ENCODE data around the gene NNT. TPM values are rescaled to one million over a fixed set of nuclear protein-coding genes. Genes with fewer than 3 reads are reported as not detected.
A peak's percentile ranks its signal among the peaks of the same experiment; 100 is the strongest.

NNT gene
- total and polyA plus RNA-seq, 9 of the 15 experiments (the other 6 are each of a cell fraction or from before 2014, with no cell fraction given) = 21.9 to 68.6 (median 42.2) TPM

DNA sequence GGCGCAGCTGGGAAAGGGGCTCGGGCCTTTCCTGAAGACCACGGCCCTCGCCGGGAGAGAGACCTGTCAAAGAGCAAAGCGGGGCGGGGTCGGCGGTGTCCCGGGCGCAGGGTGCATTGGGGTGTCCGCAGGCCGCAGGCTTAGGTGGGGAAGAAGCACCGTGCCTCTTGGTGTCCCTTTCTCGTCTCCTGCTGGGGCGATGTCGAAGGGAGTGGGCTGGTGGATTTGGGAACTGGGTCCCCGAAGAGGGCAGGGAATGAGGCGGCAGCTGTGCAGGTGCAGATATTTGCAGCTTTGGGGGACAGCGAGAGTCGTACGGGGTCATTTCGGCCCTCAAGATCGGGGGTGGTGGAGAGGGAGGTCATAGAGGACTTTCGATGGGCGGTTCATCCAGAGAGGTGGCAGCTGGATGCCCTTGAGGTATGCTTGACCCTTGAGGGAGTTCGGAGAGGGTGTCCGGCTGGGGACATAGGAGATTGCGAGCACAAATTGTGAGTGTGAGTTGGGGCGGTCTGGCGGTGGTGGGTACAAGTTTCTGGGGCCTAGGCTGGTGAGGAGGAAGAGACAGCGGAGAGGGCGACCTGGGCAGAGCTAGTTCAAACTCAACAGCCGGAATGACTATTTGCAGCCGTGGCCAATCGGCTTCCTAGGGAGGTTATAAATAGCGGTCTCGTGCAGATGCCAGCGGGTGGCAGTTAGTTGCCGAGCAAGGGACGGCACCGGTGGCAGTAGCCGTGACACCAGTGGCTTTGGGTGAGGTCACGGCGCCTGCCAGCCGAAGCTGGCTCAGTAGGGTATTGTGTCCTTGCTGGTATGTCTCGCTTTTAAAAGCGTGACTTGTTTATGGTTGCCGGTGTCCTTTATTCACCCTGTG lies 601 bp downstream of the NNT start:
- 23% methylated on average over 47 of the region's 49 CpGs for WGBS (ENCODE audit: insufficient coverage, low coverage, missing lambda C conversion rate)
- CTCF ChIA-PET (ENCODE audit: low intra/inter-chr PET ratio) = interaction anchor here (0.6 kb wide), 1 partner anchor 498 kb away, joined by 8 read pairs; no protein-coding TSS in a partner anchor
- 0 out of 2 replicates have a peak, but pooled peaks have one; percentile 29 for TF ChIP-seq MBD2 (IDR thresholded peaks at IDR 0.05; ENCODE audit: borderline replicate concordance, low read depth)
- no peak for TF ChIP-seq ZNF140 (CRISPR knock-in tag; IDR thresholded peaks at IDR 0.05)
- no peak for TF ChIP-seq ELF2 (CRISPR knock-in tag; IDR thresholded peaks at IDR 0.05)
- TF ChIP-seq GABPA (tag; conservative IDR thresholded peaks at IDR 0.05; ENCODE audit: low read depth) = peak; percentile 27; the same call in 1 of the 2 replicates
- no peak for TF ChIP-seq CREB1 (IDR thresholded peaks at IDR 0.05)
- 0 out of 2 replicates have a peak, but pooled peaks have one; percentile 3 for TF ChIP-seq CREB1 (CRISPR knock-in tag; IDR thresholded peaks at IDR 0.05)
- peak; percentile 42; the same call in 1 of the 2 replicates for TF ChIP-seq STAG1 (CRISPR knock-in tag; IDR thresholded peaks at IDR 0.05; ENCODE audit: borderline replicate concordance)
- TF ChIP-seq SIX5 (IDR thresholded peaks at IDR 0.05; ENCODE audit: borderline replicate concordance in 1 of 2, insufficient read depth in 1 of 2, low read depth in 1 of 2, low read length in 2 of 2) = no peak
- TF ChIP-seq, protein P1, sequence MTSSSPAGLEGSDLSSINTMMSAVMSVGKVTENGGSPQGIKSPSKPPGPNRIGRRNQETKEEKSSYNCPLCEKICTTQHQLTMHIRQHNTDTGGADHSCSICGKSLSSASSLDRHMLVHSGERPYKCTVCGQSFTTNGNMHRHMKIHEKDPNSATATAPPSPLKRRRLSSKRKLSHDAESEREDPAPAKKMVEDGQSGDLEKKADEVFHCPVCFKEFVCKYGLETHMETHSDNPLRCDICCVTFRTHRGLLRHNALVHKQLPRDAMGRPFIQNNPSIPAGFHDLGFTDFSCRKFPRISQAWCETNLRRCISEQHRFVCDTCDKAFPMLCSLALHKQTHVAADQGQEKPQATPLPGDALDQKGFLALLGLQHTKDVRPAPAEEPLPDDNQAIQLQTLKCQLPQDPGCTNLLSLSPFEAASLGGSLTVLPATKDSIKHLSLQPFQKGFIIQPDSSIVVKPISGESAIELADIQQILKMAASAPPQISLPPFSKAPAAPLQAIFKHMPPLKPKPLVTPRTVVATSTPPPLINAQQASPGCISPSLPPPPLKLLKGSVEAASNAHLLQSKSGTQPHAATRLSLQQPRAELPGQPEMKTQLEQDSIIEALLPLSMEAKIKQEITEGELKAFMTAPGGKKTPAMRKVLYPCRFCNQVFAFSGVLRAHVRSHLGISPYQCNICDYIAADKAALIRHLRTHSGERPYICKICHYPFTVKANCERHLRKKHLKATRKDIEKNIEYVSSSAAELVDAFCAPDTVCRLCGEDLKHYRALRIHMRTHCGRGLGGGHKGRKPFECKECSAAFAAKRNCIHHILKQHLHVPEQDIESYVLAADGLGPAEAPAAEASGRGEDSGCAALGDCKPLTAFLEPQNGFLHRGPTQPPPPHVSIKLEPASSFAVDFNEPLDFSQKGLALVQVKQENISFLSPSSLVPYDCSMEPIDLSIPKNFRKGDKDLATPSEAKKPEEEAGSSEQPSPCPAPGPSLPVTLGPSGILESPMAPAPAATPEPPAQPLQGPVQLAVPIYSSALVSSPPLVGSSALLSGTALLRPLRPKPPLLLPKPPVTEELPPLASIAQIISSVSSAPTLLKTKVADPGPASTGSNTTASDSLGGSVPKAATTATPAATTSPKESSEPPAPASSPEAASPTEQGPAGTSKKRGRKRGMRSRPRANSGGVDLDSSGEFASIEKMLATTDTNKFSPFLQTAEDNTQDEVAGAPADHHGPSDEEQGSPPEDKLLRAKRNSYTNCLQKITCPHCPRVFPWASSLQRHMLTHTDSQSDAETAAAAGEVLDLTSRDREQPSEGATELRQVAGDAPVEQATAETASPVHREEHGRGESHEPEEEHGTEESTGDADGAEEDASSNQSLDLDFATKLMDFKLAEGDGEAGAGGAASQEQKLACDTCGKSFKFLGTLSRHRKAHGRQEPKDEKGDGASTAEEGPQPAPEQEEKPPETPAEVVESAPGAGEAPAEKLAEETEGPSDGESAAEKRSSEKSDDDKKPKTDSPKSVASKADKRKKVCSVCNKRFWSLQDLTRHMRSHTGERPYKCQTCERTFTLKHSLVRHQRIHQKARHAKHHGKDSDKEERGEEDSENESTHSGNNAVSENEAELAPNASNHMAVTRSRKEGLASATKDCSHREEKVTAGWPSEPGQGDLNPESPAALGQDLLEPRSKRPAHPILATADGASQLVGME (CRISPR knock-in tag; IDR thresholded peaks at IDR 0.05) = no peak
- 0 out of 2 replicates have a peak, but pooled peaks have one; percentile 7 for TF ChIP-seq ZSCAN29 (IDR thresholded peaks at IDR 0.05)
- TF ChIP-seq, protein P2, sequence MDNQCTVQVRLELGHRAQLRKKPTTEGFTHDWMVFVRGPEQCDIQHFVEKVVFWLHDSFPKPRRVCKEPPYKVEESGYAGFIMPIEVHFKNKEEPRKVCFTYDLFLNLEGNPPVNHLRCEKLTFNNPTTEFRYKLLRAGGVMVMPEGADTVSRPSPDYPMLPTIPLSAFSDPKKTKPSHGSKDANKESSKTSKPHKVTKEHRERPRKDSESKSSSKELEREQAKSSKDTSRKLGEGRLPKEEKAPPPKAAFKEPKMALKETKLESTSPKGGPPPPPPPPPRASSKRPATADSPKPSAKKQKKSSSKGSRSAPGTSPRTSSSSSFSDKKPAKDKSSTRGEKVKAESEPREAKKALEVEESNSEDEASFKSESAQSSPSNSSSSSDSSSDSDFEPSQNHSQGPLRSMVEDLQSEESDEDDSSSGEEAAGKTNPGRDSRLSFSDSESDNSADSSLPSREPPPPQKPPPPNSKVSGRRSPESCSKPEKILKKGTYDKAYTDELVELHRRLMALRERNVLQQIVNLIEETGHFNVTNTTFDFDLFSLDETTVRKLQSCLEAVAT (IDR thresholded peaks at IDR 0.05) = 0 out of 4 replicates have a peak, but pooled peaks of 1 of the 2 experiments have one; percentile 39
- no peak for TF ChIP-seq NR2C2 (CRISPR knock-in tag; IDR thresholded peaks at IDR 0.05)
- TF ChIP-seq NR2C2 (tag; IDR thresholded peaks at IDR 0.05) = peak; percentile 80
- TF ChIP-seq HDAC2 (IDR thresholded peaks at IDR 0.05) = peak; percentile 29; the same call in 1 of the 2 replicates

More for the DNA sequence above, 601 bp downstream of the NNT start:
- no peaks in the 10 kb centered on the region for H4K20me1 ChIP-seq (replicated peaks; ENCODE audit: control insufficient read depth, insufficient read depth, low read length)
- no peaks in the 10 kb centered on the region for H3K9me3 ChIP-seq (replicated peaks; ENCODE audit: control insufficient read depth, insufficient read depth, low read depth, low read length)
- peaks cover 13% of the 10 kb centered on the region; the same call in 2 of the 3 replicates for H3K36me3 ChIP-seq (ENCODE audit: control insufficient read depth, insufficient read depth, low read length)
- H3K27me3 ChIP-seq (ENCODE audit: control insufficient read depth in 2 of 2, insufficient read depth in 2 of 2, low read length in 2 of 2) = no peaks in the 10 kb centered on the region
- POLR2A ChIA-PET = interaction anchor here (1.1 to 1.9 kb wide), 6 partner anchors 12 to 119 kb away, joined by 4 to 9 read pairs (median 5); partner anchors contain the start of gene TMEM267
- peaks cover 53% of the 10 kb centered on the region for H3K79me2 ChIP-seq (ENCODE audit: control insufficient read depth, insufficient read depth, low read length)
- ATAC-seq = peak; percentile 57
- DNase-seq (ENCODE audit: extremely low read depth in 1 of 4, low spot score in 3 of 4) = peak; percentile 30 to 45 (median 41)
- H3K4me3 ChIP-seq = peak overlapping the region; percentile 60
- peaks cover 18% of the 10 kb centered on the region in 2 experiments for H3K4me1 ChIP-seq (replicated peaks in 1 of 2; ENCODE audit: control insufficient read depth in 2 of 2, insufficient read depth in 2 of 2, low read length in 2 of 2)
- H3K4me2 ChIP-seq (ENCODE audit: insufficient read depth, low read length) = peak overlapping the region; percentile 82
- H3K27ac ChIP-seq (ENCODE audit: extremely low read depth, low read depth, low read length) = peak overlapping the region; percentile 91
- BruUV-seq (replicated peaks) = TSS peak; percentile 50
- FAIRE-seq = no peak
- in situ Hi-C loops (cut with MboI) (no loop called here), intact Hi-C loops (cut with micrococcal nuclease) (loop anchor here (2.0 to 10.0 kb wide), 5 partner anchors 47 to 529 kb away; partner anchors contain the start of genes C5orf34, PAIP1 and TMEM267)
- no peaks in the 10 kb centered on the region for H3K9me1 ChIP-seq (ENCODE audit: control insufficient read depth, insufficient read depth, low read length)
- H2AFZ ChIP-seq (ENCODE audit: low read depth, low read length) = peak overlapping the region; percentile 91
- H3K9ac ChIP-seq (ENCODE audit: insufficient read depth in 1 of 2, low read depth in 2 of 2, low read length in 2 of 2) = peak overlapping the region; percentile 93 to 98

Measured in K562 (cell line).